NCI-H2171 (cell line): Measurements from ENCODE around the gene IFNA8.
"Not testable (repeated sequence)": the region's sequence is repeated elsewhere in the genome, so short reads cannot be mapped to it uniquely, and the experiment has no call there.

Experiments used
- DNase-seq: peaks from one replicate; lab custom pipeline; 2025; lab: John Stamatoyannopoulos, UW

IFNA8 gene

GRCh38 chr9:21408817-21409216 is at the start of gene IFNA8:
Gene IFNA8 (plus strand): TSS chr9:21409117. CDS start chr9:21409177, 60 bp downstream.
- DNase-seq = no peak

GRCh38 chr9:21362287-21362686 is 46.6 kb upstream of the IFNA8 start:
- DNase-seq = no peak

- not testable (repeated sequence) for DNase-seq
Observed at GRCh38 chr9:21367169-21367568, 41.7 kb upstream of the IFNA8 start.

DNA sequence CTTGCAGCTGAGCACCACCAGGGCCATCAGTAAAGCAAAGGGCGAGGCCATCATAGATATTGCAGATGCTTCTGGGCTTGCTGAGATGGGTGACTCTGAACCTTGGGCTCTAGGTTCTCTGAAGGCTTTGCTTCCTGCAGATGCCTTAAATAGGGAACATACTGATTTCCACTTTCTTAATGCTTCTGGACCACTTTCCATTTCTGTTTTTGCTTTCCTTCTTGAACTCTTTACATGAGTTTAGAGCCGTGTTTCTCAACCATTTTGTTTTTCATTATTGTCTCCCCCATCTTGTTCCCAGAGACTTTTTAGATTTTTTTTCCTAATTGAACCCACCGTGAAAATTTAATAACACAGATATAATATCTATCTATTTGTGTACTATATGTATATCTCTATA is 41.0 kb upstream of the IFNA8 start, which contains the start of gene IFNA13:
Gene IFNA13 (minus strand): TSS at position 101 of the 400 bp plus-strand sequence. CDS start 47 bp downstream, at position 54.
- no peak for DNase-seq

- not testable (repeated sequence) for DNase-seq
Observed at GRCh38 chr9:21371467-21371866, 37.5 kb upstream of the IFNA8 start.

- no peak for DNase-seq
Observed at GRCh38 chr9:21381448-21382339, 27.2 kb upstream of the IFNA8 start.

DNA sequence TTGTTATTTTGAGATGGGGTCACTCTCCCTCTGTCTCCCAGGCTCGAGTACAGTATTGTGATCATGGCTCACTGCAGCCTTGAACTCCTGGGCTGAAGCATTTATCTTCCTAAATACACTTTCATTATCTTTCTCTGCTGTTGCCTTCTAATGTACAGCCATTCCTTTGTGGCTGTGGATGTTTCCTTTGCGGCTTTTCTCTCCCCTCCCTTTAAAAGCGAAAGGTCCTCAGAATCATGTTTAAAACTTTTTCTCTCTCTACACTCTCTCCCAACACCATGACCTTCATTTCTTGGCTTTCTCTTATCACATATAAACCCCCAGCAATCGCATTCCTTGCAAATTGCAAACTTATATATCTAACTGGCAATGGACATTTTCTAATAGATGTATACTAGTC is 25.3 kb upstream of the IFNA8 start:
- no peak for DNase-seq

DNA sequence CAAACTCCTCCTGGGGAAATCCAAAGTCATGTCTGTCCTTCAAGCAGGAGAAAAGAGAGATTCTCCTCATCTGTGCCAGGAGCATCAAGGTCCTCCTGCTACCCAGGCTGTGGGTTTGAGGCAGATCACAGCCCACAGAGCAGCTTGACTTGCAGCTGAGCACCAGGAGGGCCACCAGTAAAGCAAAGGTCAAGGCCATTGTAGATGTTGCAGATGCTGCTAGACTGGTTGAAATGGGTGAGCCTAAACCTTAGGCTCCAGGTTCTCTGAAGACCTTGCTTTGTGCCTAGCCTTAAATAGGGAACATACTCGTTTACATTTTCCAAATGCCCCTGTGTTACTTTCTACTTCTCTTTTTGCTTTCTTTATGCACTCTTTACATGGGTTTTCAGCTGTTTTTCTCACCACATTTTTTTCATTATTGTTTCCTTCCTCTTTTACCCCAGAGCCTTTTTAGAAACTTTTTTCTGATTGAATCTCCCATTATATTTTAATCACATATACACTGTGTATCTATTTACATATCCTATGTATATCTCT is 23.7 kb upstream of the IFNA8 start, which contains the start of gene IFNA2:
Gene IFNA2 (minus strand): TSS at position 268 of the 540 bp plus-strand sequence. CDS start 69 bp downstream, at position 199.
- no peak for DNase-seq

DNA sequence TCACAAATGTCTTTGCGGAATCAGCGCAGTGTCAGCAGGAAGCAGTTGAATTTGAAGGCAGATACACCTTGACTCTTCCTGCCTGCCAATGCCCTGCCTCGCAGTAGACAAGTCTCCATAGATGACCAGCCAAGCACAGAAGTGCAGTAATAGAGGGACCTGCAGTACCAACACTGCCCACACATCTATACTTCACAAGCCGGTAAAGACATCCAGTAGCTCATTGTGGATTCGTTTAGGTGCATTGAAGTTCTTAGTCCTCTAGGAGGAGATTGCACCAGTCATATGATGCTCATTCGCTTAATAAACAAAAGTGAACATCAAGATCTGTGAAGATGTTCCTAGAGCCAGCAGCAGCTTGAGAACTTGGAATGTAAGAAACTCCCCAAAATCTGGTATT is 16.6 kb upstream of the IFNA8 start:
- no peak for DNase-seq

GRCh38 chr9:21395778-21396717 is 12.9 kb upstream of the IFNA8 start:
- no peak for DNase-seq

GRCh38 chr9:21398955-21399489 is 9.9 kb upstream of the IFNA8 start:
- DNase-seq = no peak

DNA sequence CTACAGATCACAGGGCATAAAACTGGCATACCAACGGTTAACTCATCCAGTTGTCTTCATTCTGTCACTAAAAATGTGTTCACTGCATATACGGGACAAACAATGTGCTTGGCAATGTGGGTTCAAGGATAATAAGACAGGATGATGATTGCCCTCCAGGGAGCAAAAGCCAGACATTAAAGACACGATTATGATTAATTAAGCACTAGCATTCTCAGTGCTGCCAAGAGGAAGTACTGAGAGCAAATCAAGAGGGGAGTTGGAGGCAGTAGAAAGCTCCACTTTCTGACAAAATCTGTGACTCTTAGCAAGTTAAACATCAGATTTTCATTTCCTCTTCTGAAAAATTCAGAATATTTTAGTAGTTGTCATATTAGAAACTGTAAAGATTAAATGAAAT is 9.0 kb upstream of the IFNA8 start:
- DNase-seq = no peak

GRCh38 chr9:21402386-21403251 is 6.3 kb upstream of the IFNA8 start:
- no peak for DNase-seq

DNA sequence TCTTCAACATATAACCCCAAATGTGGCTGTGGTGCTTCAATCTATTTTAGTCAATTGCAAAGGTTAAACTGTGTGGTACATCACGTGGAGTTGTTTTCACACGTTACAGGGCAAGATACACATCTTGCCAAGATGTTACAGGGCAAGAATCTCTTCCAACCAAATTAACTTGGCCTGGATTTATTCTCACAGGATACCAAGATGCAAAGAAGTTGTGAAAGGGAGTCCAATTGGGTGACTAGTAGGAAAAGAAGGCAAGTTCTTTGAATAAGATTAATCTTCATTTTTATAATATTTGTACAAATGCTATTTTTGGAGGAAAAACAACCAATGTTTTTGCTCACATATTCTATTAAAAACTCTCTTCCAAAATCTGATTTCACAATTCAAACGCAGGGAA is 4.8 kb upstream of the IFNA8 start:
- no peak for DNase-seq

GRCh38 chr9:21412107-21412506 is 3.2 kb downstream of the IFNA8 start:
- no peak for DNase-seq

DNA sequence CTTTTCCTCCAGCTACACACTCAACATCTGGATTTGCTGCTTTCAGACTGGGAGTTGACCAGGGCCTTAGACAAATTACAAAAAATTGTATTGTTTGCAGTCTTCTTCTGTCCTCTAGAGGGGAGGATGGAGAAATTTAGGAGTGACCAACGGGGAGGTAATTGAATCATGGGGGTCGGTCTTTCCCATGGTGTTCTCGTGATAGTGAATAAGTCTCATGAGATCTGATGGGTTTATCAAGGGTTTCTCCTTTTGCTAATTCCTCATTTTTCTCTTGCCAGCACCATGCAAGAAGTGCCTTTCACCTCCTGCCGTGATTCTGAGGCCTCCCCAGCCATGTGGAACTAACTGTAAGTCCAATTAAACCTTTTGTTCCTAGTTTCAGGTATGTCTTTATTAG is 4.2 kb downstream of the IFNA8 start:
- no peak for DNase-seq

DNA sequence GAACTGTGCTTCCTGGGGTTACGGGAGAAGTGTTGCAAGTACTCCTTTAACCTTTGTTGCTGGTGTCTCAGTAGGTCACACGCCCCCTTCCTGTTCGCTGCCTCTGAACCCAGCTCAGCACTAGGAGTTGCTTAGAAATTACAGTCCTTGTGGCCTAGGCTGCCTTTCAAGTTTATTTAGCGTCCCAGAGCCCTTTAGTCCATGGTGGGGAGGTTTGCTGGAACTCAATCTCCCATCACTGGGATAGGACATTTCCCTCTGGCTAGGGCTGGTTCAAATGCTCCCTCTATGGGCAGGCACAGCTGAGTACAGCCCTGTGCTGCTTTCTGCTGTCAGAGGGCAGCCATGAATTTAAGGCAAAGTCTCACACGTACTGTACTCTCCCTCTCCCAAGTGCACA is 4.7 kb downstream of the IFNA8 start:
- DNase-seq = no peak

DNA sequence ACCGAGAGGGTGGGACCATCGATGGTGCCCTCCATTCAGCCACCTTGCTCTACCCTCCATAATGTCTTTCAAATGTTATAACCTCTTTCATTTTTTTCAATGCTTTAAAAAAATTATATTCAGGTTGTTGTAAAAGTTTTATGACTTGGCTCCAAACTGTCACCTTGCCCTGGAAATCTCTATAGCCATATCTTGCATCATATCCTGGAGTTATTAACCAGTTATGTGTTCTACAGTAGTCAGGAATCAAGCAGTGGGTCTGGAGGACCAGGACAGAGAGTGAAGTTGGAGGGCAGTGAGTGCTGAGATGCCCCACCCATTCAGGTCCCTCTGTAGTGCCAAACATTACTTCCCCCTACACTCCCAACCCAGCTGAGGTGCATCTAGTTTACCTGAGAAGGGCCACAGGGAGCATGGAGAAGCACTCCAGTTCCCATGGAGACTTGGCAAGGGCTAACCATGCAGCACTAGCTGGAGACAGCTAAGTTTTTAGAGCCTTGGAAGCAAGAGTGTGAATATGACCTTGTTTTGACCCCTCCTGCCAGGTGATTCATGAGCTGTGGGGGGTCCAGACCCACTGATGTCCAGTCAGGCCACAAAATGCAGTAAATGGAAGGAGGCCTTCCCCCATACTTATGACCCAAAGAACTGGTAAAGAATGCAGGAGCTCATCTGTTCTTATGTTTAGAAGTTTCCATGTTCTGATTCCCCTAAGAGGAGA is 5.5 kb downstream of the IFNA8 start:
- no peak for DNase-seq

DNA sequence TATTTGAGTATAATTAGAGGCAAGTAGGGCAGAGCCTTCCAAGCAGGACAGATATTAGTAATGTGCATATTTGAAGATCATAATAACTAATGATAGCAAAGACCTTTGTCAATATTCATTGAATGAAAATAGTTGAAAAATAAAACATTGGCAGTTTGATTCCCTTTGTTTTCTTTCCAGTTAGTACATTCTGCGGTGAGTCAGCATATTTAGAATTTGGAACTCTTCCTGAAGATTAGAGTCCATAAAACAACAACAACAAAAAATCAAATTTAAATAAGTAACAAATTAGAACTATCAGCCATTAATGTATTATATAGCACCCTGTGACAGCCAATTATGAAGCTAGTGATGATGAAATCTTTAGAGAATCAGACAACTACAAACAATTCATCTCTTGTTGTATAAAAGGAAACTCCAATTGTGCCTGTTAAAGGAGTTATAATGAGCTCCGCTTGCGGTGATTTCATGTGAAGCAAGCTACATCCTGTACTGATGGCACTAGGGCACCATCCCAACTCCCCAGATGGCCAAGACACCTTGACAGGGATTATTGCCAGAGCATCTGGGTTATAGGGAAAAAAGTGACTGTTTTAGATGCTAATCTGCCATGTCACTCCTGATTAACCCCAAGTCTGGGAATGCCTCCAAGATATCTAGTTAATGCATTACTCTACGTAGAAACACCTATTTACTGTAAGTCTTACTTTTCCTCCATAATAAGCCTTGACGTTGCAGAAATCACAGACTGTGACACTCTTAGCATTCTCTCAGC is 6.8 kb downstream of the IFNA8 start:
- peak; percentile 29 for DNase-seq

GRCh38 chr9:21428235-21428634 is 19.3 kb downstream of the IFNA8 start:
- DNase-seq = no peak
